HG03135 (cell line): ENCODE results near the gene TMEM44.

ENCODE experiments used
- ATAC-seq: cut with Tn5 transposase; IDR thresholded peaks from one replicate; pipeline ENCODE4 v1.9.1; 2021; ENCODE audit warnings: mild to moderate bottlenecking, moderate library complexity; ENCODE audit not compliant: unreplicated experiment

Gene TMEM44

DNA sequence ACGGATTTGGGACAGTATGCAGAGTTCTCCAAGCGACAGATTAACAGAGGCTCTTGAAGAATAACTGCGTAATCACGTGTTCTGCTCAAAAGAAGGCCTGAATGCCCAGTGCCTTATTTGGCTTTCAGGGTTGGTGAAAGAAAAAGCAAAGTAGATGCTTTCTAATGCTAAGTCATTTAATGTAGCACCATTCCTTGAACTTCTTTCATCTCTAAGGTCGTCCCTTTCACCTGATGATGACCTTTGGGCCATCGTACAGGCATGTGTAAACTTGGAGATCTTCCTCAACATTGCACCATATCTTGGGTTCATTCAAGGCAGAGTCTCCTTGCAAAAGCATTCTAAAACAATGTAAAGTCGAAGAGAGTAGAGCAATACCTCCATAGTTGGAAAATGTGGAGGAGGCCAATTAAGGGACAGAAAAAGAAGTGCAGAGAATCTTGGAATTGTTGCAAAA lies 48.9 kb downstream of the TMEM44 start:
- no peak for ATAC-seq

DNA sequence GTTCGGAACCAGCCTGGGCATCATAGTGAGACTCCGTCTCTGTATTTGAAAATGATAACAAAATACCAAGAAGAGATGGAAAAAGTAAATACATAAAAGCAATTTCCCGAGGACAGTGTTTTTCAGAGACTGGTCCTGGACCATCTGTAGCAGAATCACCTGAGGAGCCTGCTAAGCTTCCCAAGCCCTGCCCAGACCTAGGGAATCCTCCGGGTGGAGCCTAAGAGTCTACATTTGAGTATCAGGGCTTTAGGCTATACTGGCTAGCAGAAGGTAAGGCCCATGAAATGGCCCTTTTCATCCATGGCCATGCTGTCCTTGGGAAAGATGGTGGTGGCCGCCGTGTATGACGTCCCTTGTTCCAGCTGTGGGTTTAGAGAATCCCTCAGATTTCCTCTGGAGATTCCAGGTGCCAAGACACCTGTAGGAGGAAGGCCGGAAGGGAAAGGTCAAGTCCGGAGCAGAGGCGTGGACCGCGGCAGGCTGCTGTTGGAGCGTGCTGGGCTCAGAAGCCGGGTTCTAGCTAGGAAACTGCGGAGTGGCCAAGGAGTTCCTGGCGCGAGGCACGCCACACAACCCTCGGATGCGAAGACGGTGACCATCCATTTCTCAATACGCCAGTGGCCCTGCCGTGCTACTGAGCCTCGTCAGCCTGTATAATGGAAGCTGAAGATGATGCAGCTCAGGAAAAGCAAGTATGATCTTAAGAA lies 50.9 kb downstream of the TMEM44 start:
- no peak for ATAC-seq

DNA sequence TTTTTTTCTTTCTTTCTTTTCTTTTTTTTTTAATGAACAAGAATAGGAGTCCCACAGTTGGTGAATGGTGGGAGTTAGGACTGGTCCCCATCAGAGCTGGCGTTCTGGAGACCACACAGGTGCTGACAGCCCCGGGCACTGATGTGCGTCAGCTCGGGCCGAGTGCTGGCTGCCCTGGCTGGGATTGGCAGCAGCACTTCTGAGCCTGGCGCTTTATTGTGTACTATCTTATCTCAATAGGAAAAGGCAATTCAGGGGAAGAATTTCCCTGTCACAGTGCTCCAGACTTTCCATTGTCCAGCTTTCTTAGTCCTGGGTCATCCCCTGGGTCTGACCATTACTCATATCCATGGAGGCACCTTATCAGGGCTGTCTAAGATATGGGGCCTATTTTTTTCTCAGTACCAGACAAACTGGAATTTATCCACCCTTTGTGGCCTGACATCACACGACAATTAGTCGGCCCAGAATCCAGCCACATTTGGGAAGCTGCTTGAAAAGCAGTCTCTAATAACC lies 54.1 kb downstream of the TMEM44 start:
- no peak for ATAC-seq

DNA sequence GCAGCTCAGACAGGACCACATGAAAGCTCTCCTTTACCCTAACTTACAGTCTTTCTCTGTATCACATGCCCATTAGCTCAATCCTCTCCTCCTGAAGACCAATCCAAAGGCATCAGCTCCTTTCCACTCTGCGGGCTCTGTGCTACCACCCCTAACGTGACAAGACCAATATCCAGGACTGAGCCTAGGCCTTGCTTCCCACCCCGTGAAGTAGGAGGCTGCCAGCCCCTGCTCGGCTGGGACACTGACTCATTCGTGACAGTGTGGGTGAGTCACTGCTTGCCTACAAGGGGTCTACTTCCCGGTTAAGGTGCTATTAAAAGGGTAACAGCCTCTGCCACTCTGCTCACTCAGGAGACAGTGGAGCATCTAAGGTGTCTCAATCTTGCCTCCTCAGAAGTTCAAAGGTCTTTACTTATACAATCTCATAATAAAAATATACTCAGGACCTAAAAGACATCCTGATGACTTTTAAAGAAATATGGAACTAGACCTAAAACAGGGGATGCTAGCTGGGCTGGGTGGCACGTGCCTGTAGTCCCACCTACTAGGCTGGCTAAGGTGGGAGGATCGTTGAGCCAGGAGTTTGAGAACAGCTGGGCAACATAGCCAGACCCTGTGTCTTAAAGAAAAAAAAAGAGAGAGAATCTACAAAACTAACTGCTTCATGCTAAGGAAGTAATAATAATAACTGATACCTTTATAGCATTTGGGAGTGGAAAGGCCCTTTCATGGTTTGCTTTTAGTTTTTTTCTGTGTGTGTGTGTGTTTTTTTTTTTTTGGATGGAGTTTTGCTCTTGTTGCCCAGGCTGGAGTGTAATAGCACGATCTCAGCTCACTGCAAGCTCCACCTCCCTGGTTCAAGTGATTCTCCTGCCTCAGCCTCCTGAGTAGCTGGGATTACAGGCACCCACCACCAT lies 55.0 kb downstream of the TMEM44 start:
- ATAC-seq, result no peak

DNA sequence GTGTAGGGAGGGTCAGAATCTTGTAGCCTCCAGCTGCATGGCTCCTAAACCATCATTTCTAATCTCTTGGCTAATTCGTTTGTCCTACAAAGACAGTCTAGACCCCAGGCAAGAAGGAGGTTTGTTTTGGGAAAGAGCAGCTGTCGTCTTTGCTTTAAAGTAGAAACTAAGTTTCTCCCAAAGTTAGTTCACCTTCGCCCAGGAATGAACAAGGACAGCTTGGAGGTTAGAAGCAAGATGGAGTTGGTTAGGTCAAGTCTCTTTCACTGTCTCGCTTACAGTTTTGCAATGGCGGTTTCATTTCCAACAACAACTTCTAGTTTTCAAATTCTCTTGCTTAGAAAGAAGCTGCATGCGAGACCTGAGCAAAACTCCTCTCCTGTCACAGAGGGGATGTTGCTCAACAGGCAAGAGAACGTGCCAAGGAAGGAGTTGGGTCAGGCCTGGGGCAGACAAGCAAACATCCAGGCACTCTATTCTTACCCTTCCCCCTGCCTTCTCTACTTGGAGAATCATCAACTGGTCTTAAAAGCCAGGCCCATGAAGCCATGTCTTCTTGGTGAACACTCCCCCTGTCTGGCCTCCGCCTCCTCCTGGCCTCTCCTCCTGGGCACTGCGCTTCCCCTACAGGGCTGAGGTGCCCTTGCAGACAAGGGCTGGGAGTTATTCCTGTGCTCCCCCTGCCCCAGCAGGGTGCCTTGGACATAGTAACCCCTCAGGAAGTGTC lies 57.6 kb downstream of the TMEM44 start:
- no peak for ATAC-seq

DNA sequence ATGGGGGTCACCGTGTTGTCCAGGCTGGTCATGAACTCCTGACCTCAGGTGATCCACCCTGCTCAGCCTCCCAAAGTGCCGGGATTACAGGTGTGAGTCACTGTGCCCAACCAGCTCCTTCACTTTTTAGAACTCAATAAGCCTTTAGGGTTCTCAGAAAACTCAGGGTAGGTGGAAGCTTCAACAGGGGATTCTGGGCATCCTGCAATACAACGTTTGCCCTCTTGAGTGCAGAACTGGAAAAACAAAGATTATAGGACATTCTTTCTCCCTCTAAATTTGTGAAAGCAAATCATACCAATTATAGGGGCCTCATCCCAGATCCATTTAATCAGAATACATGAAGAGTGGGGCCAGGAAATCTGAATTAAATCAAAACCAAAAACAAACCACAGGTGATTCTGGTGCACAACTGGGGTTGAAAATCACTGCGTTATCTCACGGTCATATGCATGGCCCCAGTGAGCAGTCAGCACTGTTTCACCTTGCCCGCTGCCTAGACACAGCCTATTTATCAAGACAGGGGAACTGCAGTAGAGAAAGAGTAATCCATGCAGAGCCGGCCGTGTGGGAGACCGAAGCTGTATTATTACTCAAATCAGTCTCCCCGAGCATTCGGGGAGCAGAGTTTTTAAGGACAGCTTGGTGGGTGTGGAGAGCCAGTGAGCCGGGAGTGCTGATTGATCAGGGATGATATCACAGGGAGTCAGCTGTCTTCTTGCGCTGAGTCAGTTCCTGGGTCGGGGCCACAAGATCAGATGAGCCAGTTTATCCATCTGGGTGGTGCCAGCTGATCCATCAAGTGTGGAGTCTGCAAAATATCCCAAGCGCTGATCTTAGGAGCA lies 58.4 kb downstream of the TMEM44 start:
- ATAC-seq, result no peak

DNA sequence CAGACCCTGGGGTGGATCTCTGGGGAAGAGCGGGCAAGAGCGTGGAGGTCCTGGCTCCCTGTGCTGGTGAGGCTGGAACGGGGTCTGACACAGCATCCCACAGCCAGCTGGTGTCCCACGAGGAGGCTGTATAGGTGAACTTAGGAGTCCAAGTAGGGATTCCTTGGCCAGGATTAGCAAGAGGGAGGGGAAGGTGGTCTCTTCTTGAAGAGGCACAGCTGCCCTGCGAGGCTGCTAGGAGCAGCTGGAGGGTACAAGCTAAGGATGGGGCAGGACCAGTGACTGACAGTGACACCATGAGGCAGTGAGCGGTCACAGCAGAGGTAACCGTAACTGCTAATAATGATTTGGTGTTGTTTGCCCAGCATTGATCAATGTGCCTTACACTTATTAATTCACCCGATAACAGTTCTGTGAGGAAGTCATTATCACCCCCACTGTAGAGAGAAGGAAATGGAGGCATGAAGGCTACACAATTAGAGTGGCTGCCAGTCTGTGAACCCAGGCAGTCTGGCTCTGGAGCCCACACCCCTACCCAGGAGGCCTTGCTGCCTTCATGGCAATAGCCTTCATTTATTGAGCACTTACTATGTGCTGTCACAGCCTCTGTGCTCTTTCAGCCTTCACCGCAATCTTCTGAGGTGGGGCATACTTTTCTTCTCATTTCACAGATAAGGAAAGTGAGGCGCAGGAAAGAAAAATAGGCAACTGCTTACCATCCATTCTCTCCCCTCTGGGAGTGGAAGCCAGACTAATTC lies 59.4 kb downstream of the TMEM44 start:
- ATAC-seq, result no peak

DNA sequence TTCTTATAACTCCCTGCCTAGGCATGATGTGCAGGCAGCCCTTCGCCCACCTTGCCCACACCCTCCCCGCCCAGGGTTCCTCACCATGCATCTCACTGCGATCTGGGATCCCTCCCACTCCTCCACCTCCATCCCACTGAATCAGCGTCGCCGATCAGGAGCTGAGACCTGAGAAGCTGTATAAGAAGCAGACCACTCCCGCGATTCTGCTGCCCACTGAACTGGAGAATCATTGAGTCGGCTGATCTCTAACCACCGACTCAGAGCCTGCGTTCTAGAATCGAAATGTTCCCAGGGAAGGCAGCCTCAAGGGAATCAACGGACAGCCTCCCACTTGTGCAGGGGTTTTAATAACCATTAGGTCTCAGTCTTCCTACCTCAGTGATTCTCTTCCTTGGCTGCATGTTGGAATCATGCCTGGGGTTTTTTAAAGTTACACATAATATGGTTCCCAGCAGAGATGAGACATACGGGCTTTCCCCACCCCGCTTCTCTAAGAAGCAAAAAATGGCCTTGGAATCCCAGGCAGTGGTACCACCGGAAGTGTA lies 60.2 kb downstream of the TMEM44 start:
- no peak for ATAC-seq

DNA sequence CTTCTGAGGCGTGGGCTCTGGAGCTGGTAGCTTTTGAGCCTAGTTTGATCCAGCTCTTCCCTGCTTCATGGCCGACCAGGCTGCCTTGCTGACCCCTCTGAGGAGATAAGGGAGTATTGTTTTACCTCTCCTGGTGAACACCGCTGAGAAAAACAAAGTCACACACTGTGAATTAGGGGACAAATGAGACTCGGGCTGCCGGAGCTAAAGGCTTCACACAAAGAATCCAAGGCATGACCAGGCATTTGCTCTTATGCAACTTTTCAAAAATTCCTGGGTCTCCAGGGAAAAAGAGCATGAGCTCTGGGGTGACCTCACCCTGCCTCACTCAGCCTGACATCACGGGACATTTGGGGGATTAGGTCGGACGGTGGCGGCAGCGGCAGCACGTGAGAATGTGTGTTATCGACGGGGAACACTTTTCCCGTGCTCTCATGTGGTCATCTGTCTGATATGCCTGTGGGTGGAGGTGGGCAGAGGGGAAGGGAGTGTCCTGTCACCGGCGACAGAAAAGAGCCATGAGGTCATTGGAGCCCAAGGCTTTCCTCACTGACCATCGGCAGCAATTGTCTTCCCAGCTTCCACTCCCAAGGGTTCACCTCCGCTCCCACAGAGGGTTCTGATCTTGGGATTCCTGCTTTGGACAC lies 61.0 kb downstream of the TMEM44 start:
- ATAC-seq, result no peak

DNA sequence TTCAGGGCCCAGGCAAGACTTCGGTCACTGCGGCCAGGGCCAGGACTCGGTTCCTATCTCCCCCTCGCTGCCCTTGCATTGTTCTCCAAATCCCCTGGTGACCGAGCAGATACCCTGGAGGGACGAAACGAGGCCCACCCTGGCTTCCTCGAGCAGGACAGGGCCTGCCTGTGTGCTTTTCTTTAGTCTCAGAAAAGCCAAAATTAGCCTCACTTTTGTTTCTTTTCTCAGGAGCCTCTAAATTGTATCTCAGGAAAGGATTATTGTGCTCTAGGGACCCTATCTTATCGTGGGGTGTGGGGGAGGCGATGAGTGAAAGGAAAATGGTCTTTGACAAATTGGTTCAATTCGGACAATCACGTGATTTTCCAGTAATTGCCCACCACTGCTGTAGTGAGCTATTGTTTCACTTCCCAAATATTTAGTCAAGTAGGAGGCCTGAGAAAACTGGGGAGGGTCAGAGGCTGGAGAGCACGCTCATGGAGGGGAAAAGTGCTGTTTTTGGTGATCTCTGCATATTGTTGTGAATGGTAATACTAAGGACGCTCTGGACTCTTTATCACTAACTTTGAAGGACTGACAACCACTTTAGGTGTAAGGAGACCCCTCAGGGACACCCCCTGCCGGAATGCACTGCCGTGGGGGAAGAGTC lies 61.6 kb downstream of the TMEM44 start:
- ATAC-seq, result no peak

DNA sequence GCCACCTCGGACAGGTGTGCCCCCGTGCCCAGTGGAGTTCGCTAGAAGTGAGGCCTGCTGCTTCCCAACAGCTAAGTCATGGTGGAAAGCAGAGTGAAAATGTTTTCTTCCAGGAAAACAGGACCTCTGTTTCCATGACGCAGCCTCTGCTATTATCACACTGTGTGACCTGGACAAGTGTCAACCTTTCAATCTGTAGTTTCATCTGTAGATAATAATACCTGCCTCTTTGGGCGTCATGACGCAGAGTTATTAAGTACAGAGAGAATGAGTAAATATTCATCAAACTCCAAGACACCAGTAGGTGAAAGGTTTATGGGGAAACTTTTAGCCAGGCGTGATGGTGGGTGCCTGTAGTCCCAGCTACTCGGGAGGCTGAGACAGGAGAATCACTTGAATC lies 62.3 kb downstream of the TMEM44 start:
- ATAC-seq, result no peak

DNA sequence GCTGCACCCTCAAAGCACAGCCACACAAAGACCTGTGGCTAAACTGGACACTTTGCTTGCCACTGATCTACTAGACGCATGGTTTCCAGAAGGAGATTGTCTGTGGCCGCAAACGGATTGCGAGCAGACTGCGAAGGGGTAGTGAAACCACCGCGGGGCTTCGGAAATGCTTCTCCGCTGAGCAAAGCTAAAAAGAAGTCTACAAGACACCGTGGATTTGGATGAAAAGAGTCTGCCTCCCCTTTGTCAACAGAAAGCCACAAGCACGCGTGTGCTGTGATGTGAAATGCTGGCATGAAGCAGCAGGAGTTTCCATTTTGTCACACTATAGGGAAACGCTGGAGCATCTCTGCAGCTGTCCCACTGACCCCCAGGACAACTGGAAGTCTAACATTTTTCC lies 63.0 kb downstream of the TMEM44 start:
- no peak for ATAC-seq

DNA sequence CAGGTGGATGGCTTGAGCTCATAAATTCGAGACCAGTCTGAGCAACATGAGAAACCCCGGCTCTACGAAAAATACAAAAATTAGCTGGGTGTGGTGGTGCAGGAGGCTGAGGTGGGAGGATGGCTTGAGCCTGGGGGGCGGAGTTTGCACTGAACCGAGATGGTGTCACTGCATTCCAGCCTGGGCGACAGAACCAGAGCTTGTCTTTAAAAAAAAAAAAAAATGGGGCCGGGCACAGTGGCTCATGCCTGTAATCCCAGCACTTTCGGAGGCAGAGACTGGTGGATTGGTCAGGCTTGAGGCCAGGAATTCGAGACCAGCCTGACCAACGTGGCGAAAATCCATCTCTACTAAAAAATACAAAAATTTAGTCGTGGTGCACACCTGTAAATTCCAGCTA lies 64.0 kb downstream of the TMEM44 start:
- ATAC-seq, result no peak

DNA sequence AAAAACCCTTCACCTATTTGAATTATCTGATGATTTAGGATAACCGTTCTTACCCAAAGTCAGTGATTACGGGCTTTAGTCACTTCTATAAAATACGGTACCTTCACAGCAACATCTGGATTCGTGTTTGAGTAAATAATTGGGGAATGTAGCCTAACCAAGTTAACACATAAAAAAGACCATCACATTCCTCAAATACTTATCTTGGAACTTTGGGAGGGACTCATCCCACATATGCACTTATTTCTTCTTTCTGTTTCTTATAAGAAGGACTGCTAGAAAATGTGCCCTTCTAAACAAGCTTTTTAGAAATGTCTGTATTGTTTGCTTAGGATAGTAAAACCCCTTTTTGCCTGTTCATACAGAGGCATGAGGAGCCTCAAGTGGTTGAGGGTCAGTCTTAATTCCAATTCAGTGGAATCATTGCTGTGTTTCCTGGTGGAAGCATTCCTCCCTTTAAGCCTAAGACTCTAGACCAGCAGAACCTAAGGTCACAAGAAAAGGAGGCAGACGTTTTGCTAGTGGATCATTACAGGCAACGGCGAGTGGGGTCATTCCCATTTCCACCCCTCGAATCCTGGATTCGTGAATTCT lies 67.5 kb downstream of the TMEM44 start:
- ATAC-seq, result no peak

DNA sequence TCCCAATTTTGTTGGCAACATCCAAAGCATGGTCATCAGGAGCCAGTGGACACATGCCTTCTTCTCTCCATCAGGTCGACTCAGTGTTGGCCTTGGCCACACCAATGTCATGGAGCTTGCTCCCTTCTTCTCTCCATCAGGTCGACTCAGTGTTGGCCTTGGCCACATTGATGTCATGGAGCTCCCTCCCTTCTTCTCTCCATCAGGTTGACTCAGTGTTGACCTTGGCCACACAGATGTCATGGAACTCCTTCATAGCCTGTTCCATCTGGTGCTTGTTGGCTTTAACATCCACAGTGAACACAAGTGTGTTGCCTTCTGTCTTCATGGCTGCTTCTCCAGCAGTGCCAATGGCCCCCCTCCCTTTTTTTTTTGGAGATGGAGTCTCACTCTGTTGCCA lies 70.2 kb downstream of the TMEM44 start:
- no peak for ATAC-seq

DNA sequence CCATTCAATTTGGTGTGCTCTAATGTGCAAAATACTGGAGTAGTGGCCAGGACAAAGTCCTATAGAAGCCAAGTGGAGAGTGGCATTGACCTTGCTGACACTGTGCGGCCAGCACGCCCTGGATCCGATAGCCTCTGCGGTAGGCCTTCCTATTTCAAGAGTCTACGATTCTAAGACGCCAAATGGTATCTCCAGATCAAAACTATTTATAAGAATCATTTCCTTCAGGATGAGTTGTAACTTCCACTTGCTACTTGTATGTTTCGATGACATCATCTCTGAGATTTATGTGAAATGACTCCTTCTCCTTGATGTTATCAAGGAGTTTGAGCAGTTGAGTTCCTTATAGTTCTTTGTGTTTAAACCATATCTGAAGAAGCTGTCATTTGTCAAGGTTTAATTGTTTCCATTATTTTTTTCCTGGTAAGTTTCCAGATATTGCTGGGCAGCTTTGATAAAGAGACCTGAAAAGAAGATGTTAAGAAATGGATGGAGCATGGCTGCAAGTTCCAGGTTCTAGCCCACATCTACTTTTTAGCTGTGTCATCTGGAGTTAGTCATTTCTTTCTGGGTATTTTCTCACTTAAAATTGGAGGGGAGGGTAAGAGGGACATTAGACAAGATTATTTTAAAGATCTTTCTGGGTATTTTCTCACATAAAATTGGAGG lies 71.8 kb downstream of the TMEM44 start:
- no peak for ATAC-seq

DNA sequence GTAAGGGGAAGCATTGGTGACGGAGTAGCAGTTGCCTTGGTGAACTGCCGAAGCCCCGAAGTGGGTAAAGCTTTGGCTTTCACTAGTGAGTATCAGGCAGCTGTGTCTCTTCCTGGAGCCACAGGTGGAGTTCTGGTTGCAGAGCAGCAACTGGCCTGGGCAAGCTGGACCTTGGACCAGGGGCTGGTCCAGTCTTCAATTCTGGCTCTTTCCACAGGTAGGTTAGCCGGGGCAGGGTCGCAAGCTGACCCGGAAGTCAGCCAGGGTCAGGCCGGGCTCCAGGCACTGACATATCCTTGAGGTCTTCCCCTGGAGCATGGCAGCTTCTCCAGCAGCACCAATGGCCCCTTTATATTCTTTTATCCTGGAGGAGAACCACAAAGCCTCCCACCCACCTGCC lies 73.2 kb downstream of the TMEM44 start:
- ATAC-seq, result no peak
